ENCODE results near the gene MARK1. TPM values are rescaled to one million over a fixed set of nuclear protein-coding genes. Genes with fewer than 3 reads are reported as not detected.
A peak's percentile ranks its signal among the peaks of the same experiment; 100 is the strongest.

Gene MARK1
- total RNA-seq, 1 donor from 2014 or later = 16.6 TPM

GRCh38 chr1:220527279-220527907, 543 bp upstream of the MARK1 start:
- intact Hi-C loops (cut with micrococcal nuclease) = no loop called here
- DNase-seq = peak; percentile 66
- ATAC-seq = peak; percentile 77

GRCh38 chr1:220528679-220529501, 954 bp downstream of the MARK1 start:
- ATAC-seq (peak; percentile 3), DNase-seq (no peak)
- intact Hi-C loops (cut with micrococcal nuclease) = no loop called here

GRCh38 chr1:220529521-220530020, 1.6 kb downstream of the MARK1 start:
- DNase-seq = no peak
- no peak for ATAC-seq
- intact Hi-C loops (cut with micrococcal nuclease) = no loop called here

- intact Hi-C loops (cut with micrococcal nuclease) = no loop called here
- DNase-seq = no peak
- ATAC-seq = no peak
These were observed 5.7 kb downstream of the MARK1 start for GRCh38 chr1:220533504-220534109.

- intact Hi-C loops (cut with micrococcal nuclease) = no loop called here
- ATAC-seq = no peak
- no peak for DNase-seq
These were observed 17.0 kb downstream of the MARK1 start for GRCh38 chr1:220544901-220545303.

- intact Hi-C loops (cut with micrococcal nuclease) = no loop called here
- ATAC-seq (peak; percentile 55), DNase-seq (no peak)
These were observed 23.0 kb downstream of the MARK1 start for GRCh38 chr1:220550811-220551399.

GRCh38 chr1:220551718-220552117, 23.8 kb downstream of the MARK1 start:
- ATAC-seq = no peak
- intact Hi-C loops (cut with micrococcal nuclease) = no loop called here
- DNase-seq = no peak

- DNase-seq = no peak
- peak; percentile 65 for ATAC-seq
- intact Hi-C loops (cut with micrococcal nuclease) = no loop called here
These were observed 24.8 kb downstream of the MARK1 start for GRCh38 chr1:220552672-220553260.

- ATAC-seq (no peak), DNase-seq (no peak)
- intact Hi-C loops (cut with micrococcal nuclease) = no loop called here
These were observed 28.7 kb downstream of the MARK1 start for GRCh38 chr1:220556641-220557040.

GRCh38 chr1:220563564-220563963, 35.6 kb downstream of the MARK1 start:
- intact Hi-C loops (cut with micrococcal nuclease) = no loop called here
- DNase-seq = no peak
- peak; percentile 64 for ATAC-seq

GRCh38 chr1:220564216-220564615, 36.3 kb downstream of the MARK1 start:
- no peak for DNase-seq
- ATAC-seq = no peak
- intact Hi-C loops (cut with micrococcal nuclease) = no loop called here

- intact Hi-C loops (cut with micrococcal nuclease) = no loop called here
- ATAC-seq (no peak), DNase-seq (no peak)
These were observed 37.7 kb downstream of the MARK1 start for GRCh38 chr1:220565670-220566069.

GRCh38 chr1:220566869-220567268, 38.9 kb downstream of the MARK1 start:
- ATAC-seq (no peak), DNase-seq (no peak)
- intact Hi-C loops (cut with micrococcal nuclease) = no loop called here

- intact Hi-C loops (cut with micrococcal nuclease) = no loop called here
- DNase-seq (no peak), ATAC-seq (no peak)
These were observed 44.5 kb downstream of the MARK1 start for GRCh38 chr1:220572416-220572815.

GRCh38 chr1:220573836-220574235, 45.9 kb downstream of the MARK1 start:
- DNase-seq (no peak), ATAC-seq (no peak)
- intact Hi-C loops (cut with micrococcal nuclease) = no loop called here

- ATAC-seq (no peak), DNase-seq (no peak)
- intact Hi-C loops (cut with micrococcal nuclease) = no loop called here
These were observed 48.0 kb downstream of the MARK1 start for GRCh38 chr1:220575718-220576497.

- no peak for ATAC-seq
- intact Hi-C loops (cut with micrococcal nuclease) = no loop called here
- DNase-seq = no peak
These were observed 50.0 kb downstream of the MARK1 start for GRCh38 chr1:220577926-220578325.

GRCh38 chr1:220579317-220579716, 51.4 kb downstream of the MARK1 start:
- DNase-seq (no peak), ATAC-seq (no peak)
- intact Hi-C loops (cut with micrococcal nuclease) = no loop called here

GRCh38 chr1:220592714-220593113, 64.8 kb downstream of the MARK1 start:
- no peak for DNase-seq
- intact Hi-C loops (cut with micrococcal nuclease) = no loop called here
- no peak for ATAC-seq

Data from left ventricle myocardium superior (tissue), 1 donor.